ENCODE measurements around the gene HOXD4.

Gene HOXD4

GRCh38 chr2:176120364-176121189, 30.8 kb upstream of the HOXD4 start:
- TF ChIP-seq POLR2AphosphoS5 (IDR thresholded peaks at IDR 0.05; ENCODE audit: low read depth, low read length) (no peak), TAF1 (IDR thresholded peaks at IDR 0.05; ENCODE audit: borderline replicate concordance, insufficient read depth, low read length) (no peak)

GRCh38 chr2:176121190-176122051, 29.9 kb upstream of the HOXD4 start:
- TF ChIP-seq SIN3A (IDR thresholded peaks at IDR 0.05; ENCODE audit: borderline replicate concordance, insufficient read depth, low read length) (no peak), REST (IDR thresholded peaks at IDR 0.05; ENCODE audit: insufficient read depth in 1 of 2, low read depth in 2 of 2, low read length in 2 of 2) (no peak), TAF1 (IDR thresholded peaks at IDR 0.05; ENCODE audit: borderline replicate concordance, insufficient read depth, low read length) (no peak), POLR2AphosphoS5 (IDR thresholded peaks at IDR 0.05; ENCODE audit: low read depth, low read length) (no peak), FOXP2 (optimal IDR thresholded peaks at IDR 0.05; ENCODE audit: borderline replicate concordance, extremely low read depth, extremely low read length, insufficient read depth) (no peak)

DNA sequence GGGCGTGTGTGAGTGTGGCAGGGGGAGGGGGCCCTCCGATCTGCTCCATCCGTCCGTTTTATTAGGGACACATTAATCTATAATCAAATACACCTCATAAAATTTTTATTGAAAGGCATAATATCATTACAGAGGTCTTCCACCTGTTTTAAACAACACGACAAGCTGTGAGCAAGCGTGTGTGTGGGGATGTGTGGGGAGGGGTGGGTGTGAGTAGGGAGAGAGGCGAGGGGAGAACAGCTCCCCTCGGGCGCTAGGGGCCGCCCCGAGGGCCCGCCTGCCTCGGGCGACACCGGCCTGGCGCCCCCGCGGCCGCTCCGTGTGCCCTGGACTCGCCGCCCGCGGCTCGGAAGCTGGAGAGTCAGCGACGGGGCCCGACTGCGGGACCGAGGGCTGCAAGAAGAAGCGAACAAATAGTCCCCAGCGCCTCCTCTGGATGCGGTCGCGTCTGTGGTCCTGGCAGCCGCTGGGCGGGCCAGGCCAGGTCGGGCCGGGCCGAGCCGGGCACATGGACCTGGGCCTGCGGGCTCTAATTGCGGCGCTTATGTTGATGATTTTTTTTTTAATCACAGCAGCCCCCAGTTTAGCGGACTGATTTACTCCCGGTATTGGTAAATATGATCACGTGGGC, 29.2 kb upstream of the HOXD4 start:
- TF ChIP-seq FOXP2 (optimal IDR thresholded peaks at IDR 0.05; ENCODE audit: borderline replicate concordance, extremely low read depth, extremely low read length, insufficient read depth) = no peak
- TF ChIP-seq SIN3A (IDR thresholded peaks at IDR 0.05; ENCODE audit: borderline replicate concordance, insufficient read depth, low read length) = no peak
- no peak for TF ChIP-seq REST (IDR thresholded peaks at IDR 0.05; ENCODE audit: insufficient read depth in 1 of 2, low read depth in 2 of 2, low read length in 2 of 2)
- no peak for TF ChIP-seq POLR2AphosphoS5 (IDR thresholded peaks at IDR 0.05; ENCODE audit: low read depth, low read length)

GRCh38 chr2:176122683-176123410, 28.5 kb upstream of the HOXD4 start, which contains the start of gene HOXD9:
Gene HOXD9 (plus strand): TSS chr2:176122719. CDS start chr2:176122769, 50 bp downstream.
- TF ChIP-seq POLR2AphosphoS5 (IDR thresholded peaks at IDR 0.05; ENCODE audit: low read depth, low read length) (no peak), TAF1 (IDR thresholded peaks at IDR 0.05; ENCODE audit: borderline replicate concordance, insufficient read depth, low read length) (no peak), FOXP2 (optimal IDR thresholded peaks at IDR 0.05; ENCODE audit: borderline replicate concordance, extremely low read depth, extremely low read length, insufficient read depth) (no peak), REST (IDR thresholded peaks at IDR 0.05; ENCODE audit: insufficient read depth in 1 of 2, low read depth in 2 of 2, low read length in 2 of 2) (no peak), SIN3A (IDR thresholded peaks at IDR 0.05; ENCODE audit: borderline replicate concordance, insufficient read depth, low read length) (no peak)
